ENCODE measurements around the gene LOXL3.

DNA sequence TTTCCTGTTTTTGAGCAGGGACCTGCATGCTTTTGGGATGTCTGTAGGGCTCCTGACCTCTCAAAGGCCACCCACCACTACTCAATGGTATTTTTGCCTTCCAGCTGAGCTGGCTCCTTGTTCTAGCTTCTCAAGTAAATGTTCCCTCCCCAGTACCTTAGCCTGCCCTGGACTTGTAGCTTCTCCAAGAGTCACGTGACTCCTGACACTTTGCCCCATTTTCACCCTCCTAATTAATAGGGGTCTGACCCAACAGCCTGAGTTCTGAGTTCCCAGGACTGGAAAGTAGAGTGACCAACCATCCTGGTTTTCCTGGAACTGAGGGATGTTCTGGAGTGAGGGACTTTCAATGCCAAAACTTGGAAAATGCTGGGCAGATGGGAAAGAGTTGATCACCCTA lies 58.3 kb downstream of the LOXL3 start:
- TF ChIP-seq YY1 (tag by site-specific recombination; IDR thresholded peaks at IDR 0.05) (no peak), SCRT2 (tag by site-specific recombination; IDR thresholded peaks at IDR 0.05) (no peak), ZNF549 (tag by site-specific recombination; IDR thresholded peaks at IDR 0.05) (no peak), ZBTB8A (tag by site-specific recombination; IDR thresholded peaks at IDR 0.05) (no peak), ZNF391 (tag by site-specific recombination; IDR thresholded peaks at IDR 0.05; ENCODE audit: borderline replicate concordance, low read depth) (no peak), ZNF585B (tag by site-specific recombination; IDR thresholded peaks at IDR 0.05) (no peak), EGR2 (tag by site-specific recombination; IDR thresholded peaks at IDR 0.05; ENCODE audit: low read depth) (no peak), ZNF837 (tag by site-specific recombination; IDR thresholded peaks at IDR 0.05) (no peak), OVOL3 (tag by site-specific recombination; IDR thresholded peaks at IDR 0.05) (no peak), ZNF791 (tag by site-specific recombination; IDR thresholded peaks at IDR 0.05) (no peak), ZNF23 (tag by site-specific recombination; IDR thresholded peaks at IDR 0.05; ENCODE audit: borderline replicate concordance) (no peak)
- TF ChIP-seq, protein P1, sequence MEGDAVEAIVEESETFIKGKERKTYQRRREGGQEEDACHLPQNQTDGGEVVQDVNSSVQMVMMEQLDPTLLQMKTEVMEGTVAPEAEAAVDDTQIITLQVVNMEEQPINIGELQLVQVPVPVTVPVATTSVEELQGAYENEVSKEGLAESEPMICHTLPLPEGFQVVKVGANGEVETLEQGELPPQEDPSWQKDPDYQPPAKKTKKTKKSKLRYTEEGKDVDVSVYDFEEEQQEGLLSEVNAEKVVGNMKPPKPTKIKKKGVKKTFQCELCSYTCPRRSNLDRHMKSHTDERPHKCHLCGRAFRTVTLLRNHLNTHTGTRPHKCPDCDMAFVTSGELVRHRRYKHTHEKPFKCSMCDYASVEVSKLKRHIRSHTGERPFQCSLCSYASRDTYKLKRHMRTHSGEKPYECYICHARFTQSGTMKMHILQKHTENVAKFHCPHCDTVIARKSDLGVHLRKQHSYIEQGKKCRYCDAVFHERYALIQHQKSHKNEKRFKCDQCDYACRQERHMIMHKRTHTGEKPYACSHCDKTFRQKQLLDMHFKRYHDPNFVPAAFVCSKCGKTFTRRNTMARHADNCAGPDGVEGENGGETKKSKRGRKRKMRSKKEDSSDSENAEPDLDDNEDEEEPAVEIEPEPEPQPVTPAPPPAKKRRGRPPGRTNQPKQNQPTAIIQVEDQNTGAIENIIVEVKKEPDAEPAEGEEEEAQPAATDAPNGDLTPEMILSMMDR (tag by site-specific recombination; IDR thresholded peaks at IDR 0.05) = no peak
- TF ChIP-seq, protein P2, sequence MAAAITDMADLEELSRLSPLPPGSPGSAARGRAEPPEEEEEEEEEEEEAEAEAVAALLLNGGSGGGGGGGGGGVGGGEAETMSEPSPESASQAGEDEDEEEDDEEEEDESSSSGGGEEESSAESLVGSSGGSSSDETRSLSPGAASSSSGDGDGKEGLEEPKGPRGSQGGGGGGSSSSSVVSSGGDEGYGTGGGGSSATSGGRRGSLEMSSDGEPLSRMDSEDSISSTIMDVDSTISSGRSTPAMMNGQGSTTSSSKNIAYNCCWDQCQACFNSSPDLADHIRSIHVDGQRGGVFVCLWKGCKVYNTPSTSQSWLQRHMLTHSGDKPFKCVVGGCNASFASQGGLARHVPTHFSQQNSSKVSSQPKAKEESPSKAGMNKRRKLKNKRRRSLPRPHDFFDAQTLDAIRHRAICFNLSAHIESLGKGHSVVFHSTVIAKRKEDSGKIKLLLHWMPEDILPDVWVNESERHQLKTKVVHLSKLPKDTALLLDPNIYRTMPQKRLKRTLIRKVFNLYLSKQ (tag by site-specific recombination; IDR thresholded peaks at IDR 0.05; ENCODE audit: borderline replicate concordance) = no peak
